Osteoblast (primary cell): Measurements from ENCODE around the gene TPPP2. TPM values are rescaled to one million over a fixed set of nuclear protein-coding genes. Genes with fewer than 3 reads are reported as not detected.
A peak's percentile ranks its signal among the peaks of the same experiment; 100 is the strongest.

Source experiments
- DNase-seq: peaks from one replicate; pipeline ENCODE4 v3.0.0; 2011; ENCODE audit warnings: low spot score, mixed read lengths; ENCODE audit not compliant: insufficient read length; ENCODE audit errors: missing footprints
- H2AFZ ChIP-seq: 2 replicates; pipeline ENCODE4 v1.6.0; 2011; ENCODE audit warnings: mild to moderate bottlenecking, low read length
- H3K27ac ChIP-seq: 2 replicates; pipeline ENCODE4 v1.5.1; 2011; ENCODE audit warnings: mild to moderate bottlenecking, low read depth, low read length, moderate library complexity
- H3K27me3 ChIP-seq: 2 replicates; pipeline ENCODE4 v1.6.0; 2012; ENCODE audit warnings: mild to moderate bottlenecking, control low read depth, inconsistent platforms, low read length, moderate library complexity; ENCODE audit not compliant: insufficient read depth
- H3K36me3 ChIP-seq: 2 replicates; pipeline ENCODE4 v1.5.1; 2011; ENCODE audit warnings: mild to moderate bottlenecking, low read length, control low read depth, moderate library complexity; ENCODE audit not compliant: insufficient read depth
- H3K4me1 ChIP-seq: 2 replicates; pipeline ENCODE4 v1.5.1; 2011; ENCODE audit warnings: mild to moderate bottlenecking, low read length, control low read depth, moderate library complexity; ENCODE audit not compliant: insufficient read depth
- H3K4me2 ChIP-seq: 2 replicates; pipeline ENCODE4 v1.6.0; 2011; ENCODE audit warnings: mild to moderate bottlenecking, low read length; ENCODE audit not compliant: insufficient read depth
- H3K4me3 ChIP-seq: fragments of 200-600 bp; sonication (generic); 3 replicates; pipeline ENCODE4 v1.5.1; 2012; ENCODE audit warnings: mild to moderate bottlenecking, low read length, inconsistent platforms; ENCODE audit not compliant: insufficient read depth
- H3K79me2 ChIP-seq: 2 replicates; pipeline ENCODE4 v1.6.0; 2012; ENCODE audit warnings: mild to moderate bottlenecking, low read length, control low read depth, inconsistent platforms; ENCODE audit not compliant: insufficient read depth
- H3K9me3 ChIP-seq: 2 replicates; pipeline ENCODE4 v1.5.1; 2011; ENCODE audit warnings: low read depth, low read length, control low read depth
- H4K20me1 ChIP-seq: 2 replicates; pipeline ENCODE4 v1.6.0; 2012; ENCODE audit warnings: mild to moderate bottlenecking, low read length, control low read depth; ENCODE audit not compliant: insufficient read depth
- CTCF ChIP-seq: IDR thresholded peaks from 2 replicates; pipeline ENCODE4 v1.5.1; 2011; ENCODE audit warnings: mild to moderate bottlenecking, low read depth, low read length, moderate library complexity; ENCODE audit errors: extremely low read depth
- total RNA-seq: library from RNA; depleted of rRNA; stranded (reverse); fragments of >200 nt; gene quantifications from 2 replicates; pipeline ENCODE4 v1.2.3, GENCODE V29; 2012

Gene TPPP2
- total RNA-seq, 1 donor, result not detected

DNA sequence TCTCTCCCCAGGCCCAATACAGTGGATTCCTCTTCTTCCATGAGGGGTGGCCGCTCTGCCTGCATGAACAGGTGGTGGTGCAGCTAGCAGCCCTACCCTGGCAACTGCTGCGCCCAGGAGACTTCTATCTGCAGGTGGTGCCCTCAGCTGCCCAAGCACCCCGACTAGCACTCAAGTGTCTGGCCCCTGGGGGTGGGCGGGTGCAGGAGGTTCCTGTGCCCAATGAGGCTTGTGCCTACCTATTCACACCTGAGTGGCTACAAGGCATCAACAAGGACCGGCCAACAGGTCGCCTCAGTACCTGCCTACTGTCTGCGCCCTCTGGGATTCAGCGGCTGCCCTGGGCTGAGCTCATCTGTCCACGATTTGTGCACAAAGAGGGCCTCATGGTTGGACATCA, 43.9 kb downstream of the TPPP2 start:
- peaks cover 30% of the 10 kb centered on the region for H3K4me1 ChIP-seq
- no peaks in the 10 kb centered on the region for H3K9me3 ChIP-seq
- no peak overlapping the region for H3K4me3 ChIP-seq
- TF ChIP-seq CTCF, result no peak
- peak; percentile 48 for DNase-seq
- H3K79me2 ChIP-seq, result peaks cover 17% of the 10 kb centered on the region
- no peak overlapping the region for H3K4me2 ChIP-seq
- H3K27me3 ChIP-seq, result no peaks in the 10 kb centered on the region
- H2AFZ ChIP-seq, result no peak overlapping the region
- peaks cover 56% of the 10 kb centered on the region for H3K36me3 ChIP-seq
- H3K27ac ChIP-seq, result no peak overlapping the region
- peaks cover 22% of the 10 kb centered on the region for H4K20me1 ChIP-seq

- no peaks in the 10 kb centered on the region for H3K27me3 ChIP-seq
- peak; percentile 69 for DNase-seq
- no peak for TF ChIP-seq CTCF
- H3K4me2 ChIP-seq, result no peak overlapping the region
- H3K36me3 ChIP-seq, result peaks cover 62% of the 10 kb centered on the region
- H4K20me1 ChIP-seq, result peaks cover 25% of the 10 kb centered on the region
- H3K4me1 ChIP-seq, result peaks cover 23% of the 10 kb centered on the region
- peaks cover 17% of the 10 kb centered on the region for H3K79me2 ChIP-seq
- no peaks in the 10 kb centered on the region for H3K9me3 ChIP-seq
- H3K4me3 ChIP-seq, result no peak overlapping the region
- H2AFZ ChIP-seq, result no peak overlapping the region
- no peak overlapping the region for H3K27ac ChIP-seq
These were observed 44.6 kb downstream of the TPPP2 start for GRCh38 chr14:21074398-21075272.

GRCh38 chr14:21075719-21076437, 45.9 kb downstream of the TPPP2 start:
- Histone ChIP-seq H2AFZ (no peak overlapping the region), H3K27ac (no peak overlapping the region), H3K79me2 (peaks cover 17% of the 10 kb centered on the region), H3K27me3 (no peaks in the 10 kb centered on the region), H3K4me2 (no peak overlapping the region), H4K20me1 (peaks cover 25% of the 10 kb centered on the region), H3K9me3 (no peaks in the 10 kb centered on the region), H3K36me3 (peaks cover 73% of the 10 kb centered on the region), H3K4me1 (peaks cover 20% of the 10 kb centered on the region), H3K4me3 (no peak overlapping the region)
- DNase-seq, result peak; percentile 56
- TF ChIP-seq CTCF, result no peak

DNA sequence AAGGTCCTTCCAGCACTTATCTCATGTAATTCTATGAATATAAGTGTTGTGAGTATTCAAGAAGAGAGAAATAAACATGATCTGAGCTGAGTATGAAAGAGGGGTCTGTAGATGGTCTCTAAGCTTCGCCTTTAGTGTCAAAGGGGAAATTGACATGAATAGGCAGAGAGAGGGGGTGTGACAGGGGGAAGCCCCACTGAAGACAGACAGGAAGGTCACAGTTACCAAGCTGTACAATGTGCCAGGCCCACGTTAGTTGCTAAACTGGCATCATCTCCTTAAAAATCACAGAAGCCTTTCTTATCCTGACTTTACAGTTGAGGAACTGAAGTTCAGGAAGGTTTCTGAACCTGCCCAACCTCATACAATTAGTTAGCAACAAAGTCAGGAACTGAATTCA, 47.7 kb downstream of the TPPP2 start:
- Histone ChIP-seq H2AFZ (no peak overlapping the region), H3K4me3 (no peak overlapping the region), H4K20me1 (peaks cover 20% of the 10 kb centered on the region), H3K36me3 (peaks cover 87% of the 10 kb centered on the region), H3K9me3 (no peaks in the 10 kb centered on the region), H3K27me3 (no peaks in the 10 kb centered on the region), H3K4me1 (peaks cover 6% of the 10 kb centered on the region), H3K79me2 (peaks cover 16% of the 10 kb centered on the region), H3K27ac (no peak overlapping the region), H3K4me2 (no peak overlapping the region)
- no peak for TF ChIP-seq CTCF
- DNase-seq, result peak; percentile 62
